GM18498 (cell line): ENCODE results near the gene HNRNPA1.
"Not testable (repeated sequence)": the region's sequence is repeated elsewhere in the genome, so short reads cannot be mapped to it uniquely, and the experiment has no call there.

Experiments used
- ATAC-seq: cut with Tn5 transposase; IDR thresholded peaks from one replicate; pipeline ENCODE4 v1.9.1; 2021; ENCODE audit warnings: mild to moderate bottlenecking, moderate library complexity; ENCODE audit not compliant: unreplicated experiment

The HNRNPA1 gene

DNA sequence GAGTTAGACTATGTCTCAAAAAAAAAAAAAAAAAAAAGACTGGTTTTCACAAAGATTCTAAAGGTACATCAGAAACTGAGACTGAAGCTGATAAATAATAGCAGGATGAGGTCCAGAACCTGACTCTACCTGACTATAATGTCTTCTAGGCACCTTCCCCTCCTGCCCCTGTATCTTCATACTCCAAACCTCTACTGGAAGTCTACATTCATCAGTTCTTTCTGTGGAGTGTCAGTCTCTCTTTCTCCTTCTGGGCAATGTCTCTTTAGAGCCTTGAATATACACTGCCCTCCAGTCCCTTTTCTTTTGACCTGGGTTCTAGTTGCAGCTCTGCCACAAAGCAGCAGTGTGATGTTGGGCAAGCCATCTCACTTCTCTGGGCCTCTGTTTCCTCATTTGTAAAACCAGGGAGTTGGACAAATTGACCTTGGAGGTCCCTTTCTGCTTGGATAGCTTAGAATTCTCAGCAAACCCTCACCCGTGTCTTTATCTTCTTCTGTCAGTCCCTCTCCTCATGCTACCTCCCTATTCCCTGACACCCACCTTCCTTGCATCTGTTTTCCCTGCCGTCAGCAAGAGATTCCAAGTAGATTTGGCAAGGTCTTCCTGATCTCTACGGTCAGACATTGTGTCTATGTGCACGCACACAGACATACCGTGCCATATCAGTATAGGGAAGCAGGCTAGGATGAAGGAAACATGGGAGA, 16.0 kb downstream of the HNRNPA1 start:
- ATAC-seq = no peak

DNA sequence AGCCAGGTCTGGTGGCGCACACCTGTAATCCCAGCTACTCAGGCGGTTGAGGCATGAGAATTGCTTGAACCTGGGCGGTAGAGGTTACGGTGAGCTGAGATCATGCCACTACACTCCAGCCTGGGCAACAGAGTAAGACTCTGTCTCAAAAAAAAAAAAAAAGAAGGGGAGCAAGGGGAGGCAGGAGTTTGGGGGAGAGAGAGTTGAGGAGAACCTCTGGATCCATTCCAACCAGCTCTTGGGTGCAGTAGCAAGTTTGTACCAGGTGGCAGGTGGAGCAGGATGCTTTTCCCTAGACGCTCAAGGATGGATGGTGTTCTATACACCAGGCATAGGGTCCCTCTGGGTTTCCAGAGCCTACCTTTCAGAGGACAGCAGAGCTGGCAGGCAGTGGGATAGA, 18.4 kb downstream of the HNRNPA1 start:
- ATAC-seq = no peak

DNA sequence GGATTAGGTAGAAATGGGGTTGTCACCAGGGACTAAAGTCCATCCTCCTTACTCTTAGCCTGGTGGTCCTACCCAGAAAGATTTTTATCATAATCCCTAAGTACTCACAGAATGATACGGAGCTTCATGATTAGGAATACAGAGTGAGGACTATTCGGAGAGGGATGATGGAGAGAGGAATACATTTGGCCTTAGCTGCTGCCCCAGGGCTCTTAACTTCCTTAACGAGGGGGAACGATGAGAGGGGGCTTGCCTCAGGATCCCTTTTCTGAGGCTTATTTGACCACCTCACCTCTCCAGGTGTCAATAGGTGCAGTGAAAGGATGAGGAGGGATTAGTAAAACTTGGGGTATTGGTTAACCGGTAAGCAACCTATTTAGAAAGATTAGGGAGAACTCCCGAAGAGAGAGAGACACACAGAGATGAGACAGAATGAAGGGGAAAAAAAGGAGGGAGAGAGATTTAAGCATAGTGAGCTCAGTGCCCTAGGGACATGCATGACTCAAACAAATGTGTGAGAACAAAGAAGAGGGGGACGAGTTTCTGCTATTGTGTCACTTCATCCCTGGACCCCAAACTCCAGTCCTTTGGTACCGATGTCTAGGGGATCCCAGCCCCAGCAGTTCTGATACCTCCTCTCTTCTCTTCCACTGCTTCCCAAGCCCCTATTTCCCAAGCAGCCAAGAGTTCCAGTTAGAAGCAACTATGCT, 19.1 kb downstream of the HNRNPA1 start:
- no peak for ATAC-seq

DNA sequence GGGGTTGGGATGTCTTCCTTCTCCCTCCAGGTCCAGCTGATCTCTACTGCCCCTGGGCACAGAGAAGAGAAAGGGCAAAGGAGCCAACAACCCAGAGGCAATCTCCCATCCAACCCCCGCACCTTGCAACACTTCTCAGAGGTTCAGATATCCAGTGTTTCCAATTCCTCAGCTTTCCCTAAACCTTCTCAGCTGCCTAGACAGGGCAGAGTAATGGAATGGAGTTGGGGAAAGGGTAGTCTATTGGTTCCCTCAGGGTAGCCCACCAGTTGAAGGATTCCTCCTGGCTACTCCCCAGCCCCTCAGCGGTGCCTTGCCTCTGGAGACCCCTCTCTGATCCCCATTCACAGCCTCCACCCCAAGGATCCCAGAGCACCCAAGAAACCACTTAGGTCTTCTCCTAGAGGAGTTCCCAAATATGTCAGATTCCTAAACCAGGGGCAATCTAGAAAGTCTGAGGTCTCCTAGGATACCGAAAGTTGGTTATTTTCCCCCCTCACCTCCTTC, 19.8 kb downstream of the HNRNPA1 start:
- ATAC-seq = no peak

DNA sequence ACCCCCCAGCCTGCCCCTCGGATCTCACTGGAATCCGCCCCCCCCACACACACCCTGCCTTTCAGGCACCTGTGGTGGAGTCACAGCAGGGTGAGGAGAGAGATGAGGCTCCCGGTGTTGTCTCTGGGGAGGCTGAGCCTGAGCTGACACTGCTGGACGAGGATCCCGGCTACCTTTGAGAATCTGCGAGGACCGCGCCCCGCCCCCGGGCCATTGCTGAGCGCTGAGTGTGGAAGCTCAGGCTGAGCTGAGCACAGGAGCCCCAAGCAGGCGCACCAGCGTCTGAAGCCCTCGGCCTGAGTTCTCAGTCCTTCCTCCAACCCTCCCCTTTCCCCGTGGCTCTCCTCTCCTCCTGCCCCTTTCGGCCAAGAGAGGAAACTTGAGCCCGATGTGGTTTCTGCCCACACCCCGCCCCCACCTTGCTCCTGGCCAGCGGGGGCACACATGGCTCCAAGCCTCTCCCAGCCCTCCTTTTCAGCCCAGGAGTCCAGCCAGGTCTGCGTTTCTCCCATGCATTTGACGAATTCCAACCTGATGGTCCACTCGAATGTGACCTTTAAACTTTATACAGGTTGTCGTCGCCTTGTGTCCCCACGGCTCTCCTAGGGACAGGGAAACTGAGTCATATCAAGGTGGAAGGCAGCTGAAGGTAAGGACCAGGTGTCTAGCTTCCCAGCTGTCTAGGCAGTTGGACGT, 20.4 kb downstream of the HNRNPA1 start, which contains the start of gene NFE2:
NFE2 (minus strand) TSS at position 284 of the 696 bp plus-strand sequence. CDS start 5,767 bp downstream, outside the sequence.
- ATAC-seq = no peak

DNA sequence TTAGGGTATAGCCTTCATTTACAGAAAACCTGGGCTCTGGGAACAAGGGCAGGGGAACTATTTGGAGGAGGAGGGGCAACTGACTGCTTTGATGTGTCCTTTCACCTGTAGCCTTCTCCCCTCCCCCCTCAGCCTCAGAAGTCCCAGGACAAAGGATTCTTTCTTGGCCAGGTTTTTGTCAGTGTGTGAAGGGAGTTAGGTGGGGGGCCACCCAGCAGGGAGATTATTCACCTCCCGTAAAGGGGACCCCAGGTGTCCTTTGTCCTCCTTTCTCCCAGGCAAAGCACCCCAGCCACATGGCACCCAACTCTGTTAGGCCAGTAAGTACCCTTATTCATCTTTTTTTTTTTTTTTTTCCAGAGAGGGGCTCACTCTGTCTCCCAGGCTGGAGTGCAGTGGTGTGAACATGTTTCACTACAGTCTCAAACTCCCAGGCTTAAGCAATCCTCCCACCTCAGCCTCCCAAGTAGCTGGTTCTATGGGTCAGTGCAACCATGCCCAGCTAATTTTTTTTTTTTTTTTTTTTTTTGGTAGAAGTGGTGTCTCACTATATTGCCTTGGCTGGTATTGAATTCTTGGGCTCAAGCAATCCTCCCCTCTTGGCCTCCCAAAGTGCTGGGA, 21.0 kb downstream of the HNRNPA1 start:
- ATAC-seq = no peak

DNA sequence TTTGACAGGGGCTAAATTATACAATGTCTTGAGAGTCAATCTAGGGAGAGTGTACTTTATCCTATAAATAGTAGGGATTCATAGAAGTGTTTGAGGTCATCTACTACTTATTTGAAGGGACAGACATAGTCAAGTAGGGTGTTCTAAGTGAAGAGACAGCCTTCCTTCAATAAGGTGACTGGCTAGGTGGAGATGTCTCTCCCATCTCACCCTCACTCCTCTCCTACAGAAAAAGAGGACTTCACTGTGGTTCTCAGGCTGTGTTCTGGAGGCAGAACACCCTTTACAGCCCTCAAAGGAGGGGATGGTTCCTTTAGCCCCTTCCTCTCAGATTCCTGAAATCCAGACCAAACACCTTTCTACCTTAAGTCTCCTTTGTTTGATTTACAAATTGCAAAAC, 23.1 kb downstream of the HNRNPA1 start:
- ATAC-seq = no peak

DNA sequence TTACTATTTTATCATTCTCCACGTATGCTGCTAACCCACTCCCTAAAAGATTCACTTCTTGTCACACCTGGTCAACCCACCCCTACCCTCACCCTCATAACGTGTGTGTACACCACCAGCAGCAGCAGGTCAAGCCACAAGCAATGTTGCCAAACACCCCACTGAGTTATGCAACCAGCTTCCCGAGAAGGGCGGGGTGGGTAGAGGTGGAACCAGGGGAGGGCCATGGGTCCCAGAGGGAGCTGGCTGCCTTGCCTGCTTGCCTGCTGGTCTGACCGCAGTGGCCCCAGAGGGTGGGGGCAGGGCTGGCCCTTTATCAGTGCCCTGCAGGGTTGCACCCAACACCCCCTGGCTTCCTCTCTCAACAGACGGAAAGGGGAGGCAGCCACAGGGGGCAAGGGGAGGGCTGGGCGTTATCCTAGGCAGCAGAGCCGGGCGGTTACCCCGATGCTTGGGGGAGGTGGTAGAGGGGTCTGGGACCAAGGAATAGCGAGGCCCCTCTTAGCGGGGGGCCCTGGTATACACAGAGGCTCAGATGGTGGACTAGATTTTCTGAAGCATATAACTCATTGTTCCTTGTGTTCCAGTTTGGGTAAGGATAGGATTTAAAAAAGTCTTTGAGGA, 23.8 kb downstream of the HNRNPA1 start:
- no peak for ATAC-seq

DNA sequence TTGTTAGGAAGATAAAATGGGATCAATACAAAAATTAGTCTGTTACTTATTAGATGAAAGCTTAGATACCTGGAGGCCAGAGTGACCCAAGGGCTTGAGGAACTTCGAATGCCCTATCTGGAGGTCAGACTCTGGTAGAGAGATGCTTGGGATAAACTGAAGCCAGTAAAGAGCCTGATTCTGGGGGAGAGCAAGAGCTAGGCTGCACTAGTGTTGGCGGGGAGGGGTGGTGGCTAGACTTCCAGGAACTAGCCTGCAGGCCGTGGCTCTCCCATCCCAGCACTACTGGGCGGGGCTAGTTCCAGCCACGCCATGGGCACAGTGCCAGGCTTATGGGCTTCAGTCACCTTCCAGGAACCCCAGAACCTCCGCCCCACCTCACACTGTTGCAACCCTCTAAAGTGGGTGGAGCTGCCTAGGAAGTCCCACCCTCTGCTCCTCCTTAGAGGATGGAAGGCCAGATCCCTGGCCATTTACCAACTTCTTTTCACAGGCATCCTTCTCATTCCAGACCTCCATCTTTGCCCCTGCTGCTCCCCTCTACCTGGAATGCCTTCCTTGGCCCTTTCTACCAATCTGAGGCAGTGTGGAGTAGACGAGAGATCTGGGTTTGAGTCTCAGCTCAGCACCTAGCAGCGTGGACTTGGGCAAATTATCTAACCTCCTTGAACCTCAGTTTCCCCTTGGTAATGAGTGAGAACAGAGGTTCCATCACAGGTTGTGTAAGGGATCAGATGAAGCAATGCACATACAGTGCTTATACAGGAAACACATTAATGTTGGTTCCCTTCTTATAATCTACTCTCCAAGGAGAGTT, 26.6 kb downstream of the HNRNPA1 start:
- no peak for ATAC-seq

DNA sequence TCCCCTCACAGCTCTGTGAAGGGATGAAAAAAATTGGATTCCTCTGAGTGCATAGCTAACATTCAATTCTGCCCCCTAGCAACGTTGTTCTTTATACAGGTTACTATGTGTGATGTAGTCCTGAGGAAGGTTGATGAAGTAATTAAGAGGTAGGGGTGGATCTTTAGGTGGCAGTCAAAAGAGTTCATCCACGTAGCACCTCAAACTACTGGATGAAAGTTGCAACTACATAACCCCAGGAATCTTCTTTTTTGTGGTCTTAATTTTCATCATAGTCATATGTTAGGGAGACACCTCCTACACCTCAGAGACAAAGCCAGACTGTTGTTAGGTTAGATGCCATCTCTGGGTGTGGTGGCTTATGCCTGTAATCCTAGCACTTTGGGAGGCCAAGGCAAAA, 30.5 kb downstream of the HNRNPA1 start:
- no peak for ATAC-seq

DNA sequence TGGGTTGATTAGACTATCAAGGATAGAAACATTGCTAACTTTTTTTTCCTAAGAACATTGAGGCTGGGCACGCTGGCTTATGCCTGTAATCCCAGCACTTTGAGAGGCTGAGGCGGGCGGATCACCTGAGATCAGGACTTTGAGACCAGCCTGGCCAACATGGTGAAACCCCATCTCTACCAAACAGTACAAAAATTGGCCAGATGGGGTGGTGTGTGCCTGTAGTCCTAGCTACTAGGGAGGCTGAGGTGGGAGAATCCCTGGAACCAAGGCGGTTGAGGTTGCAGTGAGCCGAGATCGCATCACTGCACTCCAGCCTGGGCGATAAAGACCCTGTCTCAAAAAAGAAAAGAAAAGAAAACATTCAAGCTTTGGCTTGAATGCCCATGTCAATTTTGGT, 31.8 kb downstream of the HNRNPA1 start:
- not testable (repeated sequence) for ATAC-seq

DNA sequence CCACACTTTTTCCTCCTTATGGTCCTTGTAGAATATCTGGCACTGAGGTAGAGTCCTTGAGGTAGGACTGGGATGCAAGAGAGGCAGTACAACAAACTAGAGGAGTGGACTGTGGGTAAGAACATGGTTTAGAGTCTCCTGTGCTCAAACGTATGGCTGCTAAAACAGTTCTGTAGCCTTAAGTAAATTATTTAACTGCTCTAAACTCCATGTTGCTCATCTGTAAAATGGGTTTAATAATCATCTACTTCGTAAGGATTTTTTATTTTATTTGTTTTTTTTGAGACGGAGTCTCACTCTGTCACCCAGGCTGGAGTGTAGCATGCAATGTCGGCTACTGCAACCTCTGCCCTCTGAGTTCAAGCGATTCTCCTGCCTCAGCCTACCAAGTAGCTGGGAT, 40.8 kb downstream of the HNRNPA1 start:
- no peak for ATAC-seq

DNA sequence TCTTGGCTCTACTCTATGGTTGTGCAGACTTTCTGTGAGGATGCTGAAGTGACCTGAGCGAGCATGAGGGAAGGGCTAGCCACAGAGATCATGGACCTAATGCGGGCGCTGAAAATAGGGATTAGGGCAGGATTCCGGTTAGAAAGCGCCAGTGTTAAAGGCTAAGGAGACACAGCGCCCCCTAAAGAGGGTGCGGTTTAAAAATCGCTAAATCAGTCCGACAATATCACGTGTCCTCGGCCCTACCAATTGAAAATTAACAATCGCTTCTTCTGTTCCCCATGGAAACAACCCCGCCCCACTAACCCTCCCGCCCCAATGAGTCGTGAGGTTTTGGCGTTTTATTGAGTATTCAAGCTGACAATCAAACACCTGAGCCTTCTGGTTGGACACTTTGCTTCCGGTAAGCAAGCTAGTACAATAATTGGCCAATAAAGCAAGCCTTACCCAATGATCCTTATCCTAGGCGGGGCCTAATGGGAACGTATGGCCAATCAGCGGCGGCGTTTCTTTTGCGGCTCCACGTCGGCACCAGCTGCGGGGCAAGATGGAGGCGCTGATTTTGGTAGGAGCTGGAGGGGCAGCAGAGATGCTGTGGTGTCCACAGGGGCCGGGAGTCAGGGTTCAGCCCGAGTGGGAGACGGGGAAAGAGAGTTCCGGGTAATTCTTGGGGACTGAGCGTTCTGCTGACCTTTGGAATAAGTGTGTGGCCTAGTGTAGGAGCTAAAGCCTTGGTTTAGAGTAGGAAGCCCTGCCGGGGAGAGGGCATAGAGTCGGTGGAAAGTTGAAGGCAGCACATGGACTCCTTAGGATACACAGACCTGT, 44.3 kb downstream of the HNRNPA1 start, which contains the start of gene COPZ1:
COPZ1 (plus strand) TSS at position 515 of the 825 bp plus-strand sequence; CDS start at position 548, 33 bp downstream.
- ATAC-seq = peak; percentile 97

DNA sequence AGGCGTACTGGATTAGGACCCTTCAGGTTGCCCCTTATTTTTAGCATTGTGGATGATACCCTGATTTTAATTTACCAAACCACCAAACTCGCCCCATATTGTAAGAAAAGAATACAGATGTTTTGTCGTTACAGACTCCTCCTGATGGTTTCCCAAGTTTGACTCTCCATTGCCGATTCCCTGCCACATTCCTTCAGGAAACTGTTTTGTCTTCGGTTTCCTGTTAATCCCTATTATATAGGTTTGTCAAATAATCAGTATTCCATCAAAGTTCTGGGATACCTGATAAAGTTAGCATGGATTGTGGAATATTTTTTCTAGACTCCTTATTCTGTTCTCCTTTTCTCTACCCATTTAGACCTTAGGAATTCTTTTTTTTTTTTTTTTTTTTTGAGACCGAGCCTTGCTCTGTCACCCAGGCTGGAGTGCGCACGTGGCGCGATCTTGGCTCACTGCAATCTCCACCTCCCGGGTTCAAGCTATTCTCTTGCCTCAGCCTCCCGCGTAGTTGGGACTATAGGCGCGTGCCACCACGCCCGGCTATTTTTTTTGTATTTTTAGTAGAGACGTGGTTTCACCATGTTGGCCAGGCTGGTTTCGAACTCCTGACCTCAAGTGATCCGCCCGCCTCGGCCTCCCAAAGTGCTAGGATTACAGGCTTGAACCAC, 45.0 kb downstream of the HNRNPA1 start:
- not testable (repeated sequence) for ATAC-seq

DNA sequence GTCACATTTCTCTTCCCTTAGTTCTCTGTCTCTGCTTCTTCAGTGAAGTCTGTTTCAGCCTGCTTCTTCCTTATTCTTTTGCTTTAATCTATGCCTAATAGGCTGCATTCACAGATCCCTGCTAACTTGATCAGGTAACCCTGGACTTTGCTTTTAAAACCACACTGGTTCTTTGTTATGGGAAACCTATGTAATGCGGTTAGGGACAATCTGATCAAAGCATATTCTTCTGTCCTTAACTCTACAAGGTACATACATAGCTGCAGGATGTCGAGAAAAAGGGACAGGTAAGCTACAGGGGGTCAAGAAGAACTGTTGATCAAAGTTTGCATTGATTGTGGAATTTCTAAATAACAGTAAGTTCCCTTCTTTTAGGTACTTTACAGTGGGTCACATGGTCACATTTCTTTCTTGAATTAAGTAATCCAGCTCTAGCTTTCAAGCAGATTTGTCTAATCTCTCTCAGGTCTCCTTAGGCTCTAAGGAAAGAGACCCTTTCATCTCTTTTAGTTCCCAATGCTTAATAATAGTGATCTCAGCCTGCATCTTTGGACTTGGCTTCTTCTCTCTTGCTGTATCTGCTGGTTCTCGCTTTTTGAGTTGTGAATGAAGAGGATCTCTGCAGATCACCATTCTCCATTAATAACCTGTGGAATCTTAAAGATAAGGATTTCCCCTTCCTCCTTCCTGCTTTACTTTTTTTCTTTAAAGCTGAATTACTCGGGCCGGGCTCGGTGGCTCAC, 48.2 kb downstream of the HNRNPA1 start:
- no peak for ATAC-seq

DNA sequence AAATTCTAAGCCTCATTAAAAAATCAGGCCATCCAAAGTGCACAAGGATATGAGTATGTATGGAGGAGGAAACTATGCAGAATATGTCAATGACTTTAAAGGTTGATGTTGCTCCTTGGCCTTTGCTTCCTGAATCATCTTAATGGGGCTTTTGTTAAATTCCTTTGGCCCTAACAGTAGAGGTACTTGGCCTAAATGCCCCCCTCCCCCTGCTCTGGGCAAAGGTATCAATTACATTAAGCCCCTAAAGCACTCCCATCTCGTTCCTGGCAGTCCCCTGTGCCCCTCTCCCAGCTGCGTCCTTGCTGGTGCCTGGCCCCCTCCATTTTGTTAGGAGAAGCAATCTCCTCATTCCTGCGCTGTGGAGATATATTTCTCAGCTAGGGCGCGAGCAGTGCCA, 49.2 kb downstream of the HNRNPA1 start:
- ATAC-seq = no peak

DNA sequence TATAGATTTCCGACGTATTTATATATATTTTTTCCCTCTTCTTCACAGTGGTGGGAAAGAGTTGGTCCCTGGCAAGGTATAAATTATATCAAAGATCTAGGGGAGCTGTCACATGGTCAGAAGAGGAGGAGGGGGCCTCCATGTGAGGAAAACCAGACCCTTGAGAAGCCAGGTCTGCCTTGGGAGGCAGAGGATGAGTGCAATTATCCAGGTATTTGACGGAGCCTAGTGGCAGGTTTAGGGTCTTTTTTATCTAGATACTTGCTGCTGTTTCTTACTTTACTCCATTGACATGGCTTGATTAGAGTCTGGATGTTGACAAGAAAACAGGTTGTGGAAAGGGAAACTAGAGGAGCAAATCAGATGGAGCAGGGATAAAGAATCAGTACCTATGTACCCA, 49.9 kb downstream of the HNRNPA1 start:
- ATAC-seq = no peak

DNA sequence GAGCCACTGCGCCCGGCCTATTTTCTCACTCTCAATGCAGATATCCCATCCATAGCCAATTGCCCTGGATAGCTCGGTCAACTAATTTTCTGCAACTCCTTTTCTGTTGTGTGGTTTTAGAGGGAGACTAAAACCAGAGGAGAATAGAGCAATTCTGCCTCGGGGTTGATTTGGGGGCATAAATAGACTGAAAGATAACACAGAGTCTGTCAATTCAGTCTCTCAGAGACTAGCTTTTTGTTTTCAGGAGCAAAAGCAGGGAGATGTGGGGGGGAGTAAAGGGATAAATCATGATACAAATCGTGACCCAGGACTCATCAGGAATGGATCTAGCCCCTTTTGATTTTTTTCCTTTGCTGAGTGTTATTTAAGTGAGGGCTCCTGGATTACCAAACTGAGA, 50.9 kb downstream of the HNRNPA1 start:
- ATAC-seq = no peak
